22Rv1 (cell line): ENCODE measurements around the gene MAP3K10.

ENCODE experiments used
- ZFX ChIP-seq: fragments of 450-650 bp; IDR thresholded peaks from 2 replicates; pipeline ENCODE4 v1.6.1; 2017; ENCODE audit warnings: antibody characterized with exemption, borderline replicate concordance
- TF ChIP-seq, protein P1 (sequence below): fragments of 450-650 bp; IDR thresholded peaks from 2 replicates; pipeline ENCODE4 v1.5.1; 2017; ENCODE audit warnings: mild to moderate bottlenecking

DNA sequence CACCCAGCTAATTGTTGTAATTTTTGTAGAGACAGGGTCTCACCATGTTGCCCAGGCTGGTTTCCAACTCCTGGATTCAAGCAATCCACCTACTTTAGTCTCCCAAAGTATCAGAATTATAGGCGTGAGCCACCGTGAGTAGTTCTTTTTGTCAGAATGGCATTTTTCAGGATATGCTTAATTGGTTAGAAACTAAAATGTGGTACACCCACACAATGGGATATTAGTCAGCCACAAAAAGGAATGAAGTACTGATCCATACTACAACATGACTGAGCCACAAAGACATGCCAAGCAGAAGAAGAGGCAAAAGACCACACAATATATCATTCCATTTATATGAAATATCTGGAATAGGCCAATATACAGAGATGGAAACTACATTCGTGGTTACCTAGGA lies 41.7 kb upstream of the MAP3K10 start:
- TF ChIP-seq, protein P1, sequence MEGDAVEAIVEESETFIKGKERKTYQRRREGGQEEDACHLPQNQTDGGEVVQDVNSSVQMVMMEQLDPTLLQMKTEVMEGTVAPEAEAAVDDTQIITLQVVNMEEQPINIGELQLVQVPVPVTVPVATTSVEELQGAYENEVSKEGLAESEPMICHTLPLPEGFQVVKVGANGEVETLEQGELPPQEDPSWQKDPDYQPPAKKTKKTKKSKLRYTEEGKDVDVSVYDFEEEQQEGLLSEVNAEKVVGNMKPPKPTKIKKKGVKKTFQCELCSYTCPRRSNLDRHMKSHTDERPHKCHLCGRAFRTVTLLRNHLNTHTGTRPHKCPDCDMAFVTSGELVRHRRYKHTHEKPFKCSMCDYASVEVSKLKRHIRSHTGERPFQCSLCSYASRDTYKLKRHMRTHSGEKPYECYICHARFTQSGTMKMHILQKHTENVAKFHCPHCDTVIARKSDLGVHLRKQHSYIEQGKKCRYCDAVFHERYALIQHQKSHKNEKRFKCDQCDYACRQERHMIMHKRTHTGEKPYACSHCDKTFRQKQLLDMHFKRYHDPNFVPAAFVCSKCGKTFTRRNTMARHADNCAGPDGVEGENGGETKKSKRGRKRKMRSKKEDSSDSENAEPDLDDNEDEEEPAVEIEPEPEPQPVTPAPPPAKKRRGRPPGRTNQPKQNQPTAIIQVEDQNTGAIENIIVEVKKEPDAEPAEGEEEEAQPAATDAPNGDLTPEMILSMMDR = no peak
- no peak for TF ChIP-seq ZFX
